K562 (cell line): ENCODE measurements around the gene CGN. TPM values are rescaled to one million over a fixed set of nuclear protein-coding genes. Genes with fewer than 3 reads are reported as not detected.

Source experiments
- ARID1B ChIP-seq: fragments of 450-650 bp; IDR thresholded peaks from 2 replicates; pipeline ENCODE4 v1.6.1; 2016; ENCODE audit warnings: antibody characterized with exemption, mild to moderate bottlenecking, inconsistent platforms
- ARNT ChIP-seq, 2 experiments: fragments of 450-650 bp; IDR thresholded peaks; 2 replicates each; pipeline ENCODE4 v1.6.1; 2016; ENCODE audit warnings: mild to moderate bottlenecking in 1 of 2
- CTBP1 ChIP-seq: fragments of 450-650 bp; IDR thresholded peaks from 2 replicates; pipeline ENCODE4 v1.6.1; 2016; ENCODE audit warnings: borderline replicate concordance
- ELF2 ChIP-seq: fragments of 250-450 bp; sonication (Bioruptor Pico); IDR thresholded peaks from 2 replicates; pipeline ENCODE4 v1.5.0; 2021; ENCODE audit warnings: mild to moderate bottlenecking
- EP300 ChIP-seq: IDR thresholded peaks from 2 replicates; pipeline ENCODE4 v1.6.1; 2012; ENCODE audit warnings: low read length, improper control_type of control experiment
- ETV6 ChIP-seq, 3 experiments: fragments of 150-350 bp in 1 of 3; sonication (generic) in 1 of 3; formaldehyde crosslinking in 1 of 3; IDR thresholded peaks; 2 replicates each; pipeline versions ENCODE4 v1.6.1 to v1.8.0; 2014 to 2022; ENCODE audit warnings: borderline replicate concordance in 2 of 3, low read depth in 2 of 3, antibody characterized with exemption in 1 of 3, low read length in 1 of 3, mild to moderate bottlenecking in 1 of 3, missing genetic modification reagents in 1 of 3
- FOXK2 ChIP-seq, 2 experiments: fragments of 450-650 bp; IDR thresholded peaks in 1 of 2; conservative IDR thresholded peaks in 1 of 2; 2 replicates each; pipeline ENCODE4 v1.6.1; 2016; ENCODE audit warnings: low read depth in 2 of 2, mild to moderate bottlenecking in 1 of 2
- GATAD2A ChIP-seq: fragments of 450-650 bp; IDR thresholded peaks from 2 replicates; pipeline ENCODE4 v1.6.1; 2017
- GTF2A2 ChIP-seq: IDR thresholded peaks from 2 replicates; pipeline ENCODE4 v1.6.1; 2016; ENCODE audit warnings: mild to moderate bottlenecking, missing genetic modification characterization, missing compliant biosample characterization
- NBN ChIP-seq: fragments of 450-650 bp; IDR thresholded peaks from 2 replicates; pipeline ENCODE4 v1.6.1; 2016; ENCODE audit warnings: low read depth, mild to moderate bottlenecking
- NFE2L1 ChIP-seq: fragments of 450-650 bp; IDR thresholded peaks from 2 replicates; pipeline ENCODE4 v1.6.1; 2016; ENCODE audit warnings: missing genetic modification characterization, low read depth, mild to moderate bottlenecking, missing compliant biosample characterization, moderate library complexity, borderline replicate concordance
- POLR2AphosphoS5 ChIP-seq: IDR thresholded peaks from 2 replicates; pipeline ENCODE4 v1.6.1; 2011; ENCODE audit warnings: mild to moderate bottlenecking, low read depth, low read length, moderate library complexity; ENCODE audit not compliant: control insufficient read depth, insufficient read depth
- POLR2H ChIP-seq: IDR thresholded peaks from 2 replicates; pipeline ENCODE4 v1.6.1; 2016; ENCODE audit warnings: missing genetic modification characterization, low read depth, mild to moderate bottlenecking, control low read depth, missing compliant biosample characterization, moderate library complexity
- PYGO2 ChIP-seq: fragments of 450-650 bp; IDR thresholded peaks from 2 replicates; pipeline ENCODE4 v1.6.1; 2016; ENCODE audit warnings: mild to moderate bottlenecking, missing genetic modification characterization, moderate library complexity, missing compliant biosample characterization
- RBFOX2 ChIP-seq: fragments of 200-400 bp; formaldehyde crosslinking; IDR thresholded peaks from 2 replicates; pipeline ENCODE4 v1.6.1; 2017; ENCODE audit warnings: low read depth, mild to moderate bottlenecking, low read length, moderate library complexity
- SMAD3 ChIP-seq: fragments of 450-650 bp; formaldehyde crosslinking; conservative IDR thresholded peaks from 2 replicates; pipeline ENCODE4 v1.4.0; 2020; ENCODE audit warnings: mild to moderate bottlenecking
- SMAD4 ChIP-seq: fragments of 250-450 bp; sonication (Bioruptor Pico); conservative IDR thresholded peaks from 2 replicates; pipeline ENCODE4 v1.8.0; 2021; ENCODE audit warnings: inconsistent platforms, mild to moderate bottlenecking, moderate library complexity
- SOX6 ChIP-seq: fragments of 450-650 bp; IDR thresholded peaks from 2 replicates; pipeline ENCODE4 v1.6.1; 2014; ENCODE audit warnings: mild to moderate bottlenecking
- SREBF2 ChIP-seq: sonication (generic); formaldehyde crosslinking; IDR thresholded peaks from 2 replicates; pipeline ENCODE4 v1.4.0; 2020; ENCODE audit warnings: mild to moderate bottlenecking, missing genetic modification reagents
- STAT5A ChIP-seq: IDR thresholded peaks from 2 replicates; pipeline ENCODE4 v1.6.1; 2012; ENCODE audit warnings: low read length, inconsistent platforms, borderline replicate concordance
- TAL1 ChIP-seq: fragments of 450-650 bp; IDR thresholded peaks from 2 replicates; pipeline ENCODE4 v1.6.1; 2016; ENCODE audit warnings: mild to moderate bottlenecking
- TEAD2 ChIP-seq: fragments of 450-650 bp; IDR thresholded peaks from 2 replicates; pipeline ENCODE4 v1.6.1; 2016; ENCODE audit warnings: missing genetic modification characterization, control low read depth, missing compliant biosample characterization
- ZMIZ1 ChIP-seq, 2 experiments: fragments of 150-350 bp in 1 of 2; IDR thresholded peaks; 2 replicates each; pipeline ENCODE4 v1.6.1; 2012 to 2016; ENCODE audit warnings: low read depth in 2 of 2, low read length in 2 of 2, mild to moderate bottlenecking in 1 of 2, moderate library complexity in 1 of 2
- ZNF589 ChIP-seq: fragments of 200-800 bp; sonication (Bioruptor generic); IDR thresholded peaks from 2 replicates; pipeline ENCODE4 v1.6.1; 2016; ENCODE audit warnings: low read depth, missing genetic modification characterization, missing compliant biosample characterization
- ZNF639 ChIP-seq, 2 experiments: fragments of 200-800 bp in 1 of 2; sonication (Bioruptor generic) in 1 of 2; sonication (generic) in 1 of 2; formaldehyde crosslinking in 1 of 2; IDR thresholded peaks in 1 of 2; conservative IDR thresholded peaks in 1 of 2; 2 replicates each; pipeline versions ENCODE4 v1.5.0 to v1.6.1; 2016 to 2020; ENCODE audit warnings: missing compliant biosample characterization in 1 of 2, missing genetic modification characterization in 1 of 2, missing genetic modification reagents in 1 of 2
- ZNF75A ChIP-seq: fragments of 450-650 bp; formaldehyde crosslinking; IDR thresholded peaks from 2 replicates; pipeline ENCODE4 v1.4.0; 2020; ENCODE audit warnings: mild to moderate bottlenecking
- ZNF77 ChIP-seq: fragments of 250-450 bp; sonication (Bioruptor Pico); IDR thresholded peaks from 2 replicates; pipeline ENCODE4 v1.5.0; 2020
- polyA plus RNA-seq, 8 experiments: library from polyadenylated mRNA; depleted of rRNA in 4 of 8; stranded (reverse) in 5 of 8; unstranded in 3 of 8; fragments of >200 nt; fragmentation: Nextera tagmentation in 2 of 8; fragmentation: Illumina TruSeq in 1 of 8; extraction: Ambion mirVana in 2 of 8; extraction: Trizol in 1 of 8; gene quantifications; 2 replicates each; pipeline versions ENCODE4 v1.2.1 to v1.2.3, GENCODE V29; 2011 to 2014; ENCODE audit warnings: inconsistent platforms in 1 of 8, missing spikeins in 1 of 8
- total RNA-seq, 7 experiments: library from RNA; depleted of rRNA in 6 of 7; stranded (reverse); fragments of >200 nt in 6 of 7; fragmentation: Illumina TruSeq in 2 of 7; extraction: Trizol in 2 of 7; gene quantifications; 2 replicates each; pipeline versions ENCODE4 v1.2.1 to v1.2.3, GENCODE V29; 2011 to 2021; ENCODE audit warnings: low replicate concordance in 1 of 7

CGN gene
- total and polyA plus RNA-seq, 9 of the 15 experiments (the other 6 are each of a cell fraction or from before 2014, with no cell fraction given) = 0.03 to 1.4 (median 0.14) TPM; not detected in 2

GRCh38 chr1:151492120-151492519, 19.1 kb upstream of the CGN start (continued):
- TF ChIP-seq ZMIZ1 (IDR thresholded peaks at IDR 0.05; ENCODE audit: low read depth in 2 of 2, low read length in 2 of 2) (no peak), NFE2L1 (tag) (no peak), CTBP1 (peak; percentile 56; the same call in 1 of the 2 replicates), GTF2A2 (no peak), NBN (0 out of 2 replicates have a peak, but pooled peaks have one; percentile 49), ELF2 (CRISPR knock-in tag) (no peak), SMAD3 (no peak), GATAD2A (no peak), ZNF77 (CRISPR knock-in tag) (no peak), ARID1B (peak; percentile 77), POLR2H (no peak), SMAD4 (CRISPR knock-in tag) (0 out of 2 replicates have a peak, but pooled peaks have one; percentile 39), SREBF2 (CRISPR knock-in tag) (no peak), ZNF639 (CRISPR knock-in tag; conservative IDR thresholded peaks at IDR 0.05 in 1 of 2, IDR thresholded peaks at IDR 0.05 in 1 of 2) (no peak), TAL1 (peak; percentile 72), RBFOX2 (no peak), PYGO2 (tag) (no peak), TEAD2 (no peak), EP300 (peak; percentile 65), ZNF589 (CRISPR knock-in tag) (no peak), ETV6 (IDR thresholded peaks at IDR 0.05; ENCODE audit: borderline replicate concordance in 1 of 2, low read depth in 2 of 2, low read length in 1 of 2) (no peak), ETV6 (CRISPR knock-in tag; IDR thresholded peaks at IDR 0.05; ENCODE audit: borderline replicate concordance) (no peak), ZNF75A (CRISPR knock-in tag) (peak; percentile 94), POLR2AphosphoS5 (no peak), FOXK2 (conservative IDR thresholded peaks at IDR 0.05 in 1 of 2, IDR thresholded peaks at IDR 0.05 in 1 of 2; ENCODE audit: low read depth in 2 of 2) (no peak), SOX6 (peak; percentile 90), ARNT (IDR thresholded peaks at IDR 0.05) (no peak), STAT5A (no peak)
